HEK293 (cell line): Measurements from ENCODE around the gene HOXB4.

Experiments used
- REPIN1 ChIP-seq: fragments of 450-650 bp; formaldehyde crosslinking; IDR thresholded peaks from 2 replicates; pipeline ENCODE4 v1.5.1; 2017; ENCODE audit warnings: missing biosample characterization, missing genetic modification characterization, low read depth
- ZBTB49 ChIP-seq: fragments of 450-650 bp; formaldehyde crosslinking; IDR thresholded peaks from 2 replicates; pipeline ENCODE4 v1.5.1; 2016; ENCODE audit warnings: missing biosample characterization, missing genetic modification characterization, low read depth
- ZBTB7A ChIP-seq: fragments of 450-650 bp; formaldehyde crosslinking; IDR thresholded peaks from 2 replicates; pipeline ENCODE4 v1.5.1; 2016; ENCODE audit warnings: low read depth, missing biosample characterization, missing genetic modification characterization
- ZNF335 ChIP-seq: fragments of 450-650 bp; formaldehyde crosslinking; conservative IDR thresholded peaks from 2 replicates; pipeline ENCODE4 v1.5.1; 2016; ENCODE audit warnings: missing biosample characterization, missing genetic modification characterization
- ZNF654 ChIP-seq: fragments of 450-650 bp; formaldehyde crosslinking; IDR thresholded peaks from 2 replicates; pipeline ENCODE4 v1.5.1; 2016; ENCODE audit warnings: low read depth, missing biosample characterization, missing genetic modification characterization
- ZNF777 ChIP-seq: fragments of 450-650 bp; formaldehyde crosslinking; IDR thresholded peaks from 2 replicates; pipeline ENCODE4 v1.5.1; 2017; ENCODE audit warnings: missing biosample characterization, missing genetic modification characterization, borderline replicate concordance
- ZNF785 ChIP-seq: fragments of 450-650 bp; formaldehyde crosslinking; IDR thresholded peaks from 2 replicates; pipeline ENCODE4 v1.5.1; 2016; ENCODE audit warnings: missing biosample characterization, missing genetic modification characterization
- TF ChIP-seq, protein P1 (sequence below): fragments of 450-650 bp; formaldehyde crosslinking; IDR thresholded peaks from 2 replicates; pipeline ENCODE4 v1.5.1; 2016; ENCODE audit warnings: missing biosample characterization, missing genetic modification characterization
- TF ChIP-seq, protein P2 (sequence below): fragments of 450-650 bp; formaldehyde crosslinking; IDR thresholded peaks from 2 replicates; pipeline ENCODE4 v1.5.1; 2016; ENCODE audit warnings: missing biosample characterization, missing genetic modification characterization

DNA sequence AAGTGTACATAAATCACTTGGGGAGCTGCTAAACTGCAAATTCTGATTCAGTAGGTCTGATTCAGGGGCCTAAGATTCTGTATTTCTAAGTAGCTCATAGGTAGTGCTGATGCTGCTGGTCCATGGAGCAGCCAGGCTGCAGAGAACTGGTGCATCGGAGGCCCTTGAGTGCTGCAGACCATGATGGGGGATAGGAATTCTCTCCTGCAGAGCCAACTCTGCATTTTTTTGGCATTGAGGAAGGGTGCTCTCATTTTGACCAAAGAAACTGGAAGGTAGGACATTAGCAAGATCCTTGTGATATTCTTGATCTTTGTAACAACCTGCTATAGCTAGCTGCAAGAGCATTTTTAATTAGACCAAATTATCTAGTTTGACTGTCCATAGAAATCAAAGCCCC lies 37.9 kb downstream of the HOXB4 start:
- TF ChIP-seq, protein P1, sequence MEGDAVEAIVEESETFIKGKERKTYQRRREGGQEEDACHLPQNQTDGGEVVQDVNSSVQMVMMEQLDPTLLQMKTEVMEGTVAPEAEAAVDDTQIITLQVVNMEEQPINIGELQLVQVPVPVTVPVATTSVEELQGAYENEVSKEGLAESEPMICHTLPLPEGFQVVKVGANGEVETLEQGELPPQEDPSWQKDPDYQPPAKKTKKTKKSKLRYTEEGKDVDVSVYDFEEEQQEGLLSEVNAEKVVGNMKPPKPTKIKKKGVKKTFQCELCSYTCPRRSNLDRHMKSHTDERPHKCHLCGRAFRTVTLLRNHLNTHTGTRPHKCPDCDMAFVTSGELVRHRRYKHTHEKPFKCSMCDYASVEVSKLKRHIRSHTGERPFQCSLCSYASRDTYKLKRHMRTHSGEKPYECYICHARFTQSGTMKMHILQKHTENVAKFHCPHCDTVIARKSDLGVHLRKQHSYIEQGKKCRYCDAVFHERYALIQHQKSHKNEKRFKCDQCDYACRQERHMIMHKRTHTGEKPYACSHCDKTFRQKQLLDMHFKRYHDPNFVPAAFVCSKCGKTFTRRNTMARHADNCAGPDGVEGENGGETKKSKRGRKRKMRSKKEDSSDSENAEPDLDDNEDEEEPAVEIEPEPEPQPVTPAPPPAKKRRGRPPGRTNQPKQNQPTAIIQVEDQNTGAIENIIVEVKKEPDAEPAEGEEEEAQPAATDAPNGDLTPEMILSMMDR: no peak
- TF ChIP-seq REPIN1 (tag by site-specific recombination) (no peak), ZNF785 (no peak), ZNF777 (tag by site-specific recombination) (no peak), ZBTB7A (tag by site-specific recombination) (no peak), ZBTB49 (tag by site-specific recombination) (no peak), ZNF335 (tag by site-specific recombination) (no peak), ZNF654 (tag by site-specific recombination) (no peak)
- TF ChIP-seq, protein P2, sequence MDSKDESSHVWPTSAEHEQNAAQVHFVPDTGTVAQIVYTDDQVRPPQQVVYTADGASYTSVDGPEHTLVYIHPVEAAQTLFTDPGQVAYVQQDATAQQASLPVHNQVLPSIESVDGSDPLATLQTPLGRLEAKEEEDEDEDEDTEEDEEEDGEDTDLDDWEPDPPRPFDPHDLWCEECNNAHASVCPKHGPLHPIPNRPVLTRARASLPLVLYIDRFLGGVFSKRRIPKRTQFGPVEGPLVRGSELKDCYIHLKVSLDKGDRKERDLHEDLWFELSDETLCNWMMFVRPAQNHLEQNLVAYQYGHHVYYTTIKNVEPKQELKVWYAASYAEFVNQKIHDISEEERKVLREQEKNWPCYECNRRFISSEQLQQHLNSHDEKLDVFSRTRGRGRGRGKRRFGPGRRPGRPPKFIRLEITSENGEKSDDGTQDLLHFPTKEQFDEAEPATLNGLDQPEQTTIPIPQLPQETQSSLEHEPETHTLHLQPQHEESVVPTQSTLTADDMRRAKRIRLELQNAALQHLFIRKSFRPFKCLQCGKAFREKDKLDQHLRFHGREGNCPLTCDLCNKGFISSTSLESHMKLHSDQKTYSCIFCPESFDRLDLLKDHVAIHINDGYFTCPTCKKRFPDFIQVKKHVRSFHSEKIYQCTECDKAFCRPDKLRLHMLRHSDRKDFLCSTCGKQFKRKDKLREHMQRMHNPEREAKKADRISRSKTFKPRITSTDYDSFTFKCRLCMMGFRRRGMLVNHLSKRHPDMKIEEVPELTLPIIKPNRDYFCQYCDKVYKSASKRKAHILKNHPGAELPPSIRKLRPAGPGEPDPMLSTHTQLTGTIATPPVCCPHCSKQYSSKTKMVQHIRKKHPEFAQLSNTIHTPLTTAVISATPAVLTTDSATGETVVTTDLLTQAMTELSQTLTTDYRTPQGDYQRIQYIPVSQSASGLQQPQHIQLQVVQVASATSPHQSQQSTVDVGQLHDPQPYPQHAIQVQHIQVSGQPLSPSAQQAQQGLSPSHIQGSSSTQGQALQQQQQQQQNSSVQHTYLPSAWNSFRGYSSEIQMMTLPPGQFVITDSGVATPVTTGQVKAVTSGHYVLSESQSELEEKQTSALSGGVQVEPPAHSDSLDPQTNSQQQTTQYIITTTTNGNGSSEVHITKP (tag by site-specific recombination): no peak
